ACC112 (cell line): Measurements from ENCODE around the gene EYA2.
"Not testable (repeated sequence)": the region's sequence is repeated elsewhere in the genome, so short reads cannot be mapped to it uniquely, and the experiment has no call there.

ENCODE experiments used
- H2AFZ ChIP-seq: fragments of 200-600 bp; sonication (generic); one replicate; pipeline ENCODE4 v1.6.0; 2017; ENCODE audit warnings: antibody characterized with exemption, low read length; ENCODE audit not compliant: unreplicated experiment
- H3K27ac ChIP-seq: fragments of 200-600 bp; sonication (generic); 2 replicates; pipeline ENCODE4 v1.5.1; 2014; ENCODE audit warnings: low read depth, mild to moderate bottlenecking, antibody characterized with exemption, low read length, moderate library complexity
- H3K27me3 ChIP-seq: fragments of 200-600 bp; sonication (generic); 2 replicates; pipeline ENCODE4 v1.6.1; 2014; ENCODE audit warnings: mild to moderate bottlenecking, antibody characterized with exemption, low read length, moderate library complexity, mixed read lengths; ENCODE audit not compliant: insufficient read depth
- H3K36me3 ChIP-seq: fragments of 200-600 bp; sonication (generic); 2 replicates; pipeline ENCODE4 v1.6.1; 2016; ENCODE audit warnings: mild to moderate bottlenecking, antibody characterized with exemption, low read length, moderate library complexity, mixed read lengths; ENCODE audit not compliant: insufficient read depth
- H3K4me1 ChIP-seq: fragments of 200-600 bp; sonication (generic); one replicate; pipeline ENCODE4 v1.6.1; 2016; ENCODE audit warnings: low read length, mixed read lengths; ENCODE audit not compliant: insufficient read depth, unreplicated experiment, control insufficient read depth
- H3K4me3 ChIP-seq: fragments of 200-600 bp; sonication (generic); 2 replicates; pipeline ENCODE4 v1.5.1; 2014; ENCODE audit warnings: mild to moderate bottlenecking, low read depth, low read length
- H3K79me2 ChIP-seq: fragments of 200-600 bp; sonication (generic); one replicate; pipeline ENCODE4 v1.6.0; 2016; ENCODE audit warnings: low read length; ENCODE audit not compliant: control insufficient read depth, unreplicated experiment, insufficient read depth

Gene EYA2

GRCh38 chr20:47165376-47165865, 270.8 kb downstream of the EYA2 start:
- H3K27me3 ChIP-seq = no peaks in the 10 kb centered on the region
- H3K4me1 ChIP-seq = no peaks in the 10 kb centered on the region
- no peak overlapping the region for H3K27ac ChIP-seq
- H3K79me2 ChIP-seq = no peaks in the 10 kb centered on the region
- no peak overlapping the region for H2AFZ ChIP-seq
- no peaks in the 10 kb centered on the region for H3K36me3 ChIP-seq
- H3K4me3 ChIP-seq = no peak overlapping the region

GRCh38 chr20:47167846-47168245, 273.2 kb downstream of the EYA2 start:
- no peaks in the 10 kb centered on the region for H3K36me3 ChIP-seq
- H3K4me1 ChIP-seq = peaks cover 3% of the 10 kb centered on the region
- no peaks in the 10 kb centered on the region for H3K27me3 ChIP-seq
- no peak overlapping the region for H2AFZ ChIP-seq
- no peaks in the 10 kb centered on the region for H3K79me2 ChIP-seq
- H3K4me3 ChIP-seq = no peak overlapping the region
- no peak overlapping the region for H3K27ac ChIP-seq

GRCh38 chr20:47172579-47172978, 277.9 kb downstream of the EYA2 start:
- H3K4me3 ChIP-seq = no peak overlapping the region
- no peak overlapping the region for H3K27ac ChIP-seq
- H3K36me3 ChIP-seq = no peaks in the 10 kb centered on the region
- H3K27me3 ChIP-seq = no peaks in the 10 kb centered on the region
- H2AFZ ChIP-seq = no peak overlapping the region
- no peaks in the 10 kb centered on the region for H3K79me2 ChIP-seq
- H3K4me1 ChIP-seq = peaks cover 3% of the 10 kb centered on the region

GRCh38 chr20:47173596-47174216, 279.1 kb downstream of the EYA2 start:
- H3K36me3 ChIP-seq = no peaks in the 10 kb centered on the region
- H2AFZ ChIP-seq = no peak overlapping the region
- H3K27ac ChIP-seq = no peak overlapping the region
- no peak overlapping the region for H3K4me3 ChIP-seq
- peaks cover 3% of the 10 kb centered on the region for H3K4me1 ChIP-seq
- H3K79me2 ChIP-seq = no peaks in the 10 kb centered on the region
- no peaks in the 10 kb centered on the region for H3K27me3 ChIP-seq

GRCh38 chr20:47174456-47175243, 280.0 kb downstream of the EYA2 start:
- Histone ChIP-seq H3K79me2 (no peaks in the 10 kb centered on the region), H3K4me3 (no peak overlapping the region), H3K27ac (no peak overlapping the region), H3K27me3 (no peaks in the 10 kb centered on the region), H3K36me3 (no peaks in the 10 kb centered on the region), H2AFZ (no peak overlapping the region), H3K4me1 (peaks cover 3% of the 10 kb centered on the region)

- Histone ChIP-seq H3K4me3 (no peak overlapping the region), H3K36me3 (no peaks in the 10 kb centered on the region), H3K27me3 (no peaks in the 10 kb centered on the region), H3K27ac (no peak overlapping the region), H3K79me2 (no peaks in the 10 kb centered on the region), H2AFZ (no peak overlapping the region), H3K4me1 (peaks cover 3% of the 10 kb centered on the region)
These were observed 280.9 kb downstream of the EYA2 start for GRCh38 chr20:47175493-47175892.

- not testable (repeated sequence) for H3K79me2 ChIP-seq, H3K4me1 ChIP-seq, H3K36me3 ChIP-seq, H3K4me3 ChIP-seq, H3K27me3 ChIP-seq, H3K27ac ChIP-seq, H2AFZ ChIP-seq
These were observed 281.6 kb downstream of the EYA2 start for GRCh38 chr20:47176217-47176616.

GRCh38 chr20:47178277-47178676, 283.6 kb downstream of the EYA2 start:
- H3K4me1 ChIP-seq = no peaks in the 10 kb centered on the region
- no peaks in the 10 kb centered on the region for H3K79me2 ChIP-seq
- H3K36me3 ChIP-seq = no peaks in the 10 kb centered on the region
- H2AFZ ChIP-seq = no peak overlapping the region
- no peak overlapping the region for H3K27ac ChIP-seq
- H3K27me3 ChIP-seq = no peaks in the 10 kb centered on the region
- no peak overlapping the region for H3K4me3 ChIP-seq

GRCh38 chr20:47178851-47179250, 284.2 kb downstream of the EYA2 start:
- Histone ChIP-seq H3K27ac (no peak overlapping the region), H3K36me3 (no peaks in the 10 kb centered on the region), H3K79me2 (no peaks in the 10 kb centered on the region), H3K27me3 (no peaks in the 10 kb centered on the region), H2AFZ (no peak overlapping the region), H3K4me3 (no peak overlapping the region), H3K4me1 (no peaks in the 10 kb centered on the region)

GRCh38 chr20:47179267-47179666, 284.6 kb downstream of the EYA2 start:
- H3K27ac ChIP-seq = no peak overlapping the region
- H3K27me3 ChIP-seq = no peaks in the 10 kb centered on the region
- H2AFZ ChIP-seq = no peak overlapping the region
- H3K36me3 ChIP-seq = no peaks in the 10 kb centered on the region
- no peak overlapping the region for H3K4me3 ChIP-seq
- H3K79me2 ChIP-seq = no peaks in the 10 kb centered on the region
- no peaks in the 10 kb centered on the region for H3K4me1 ChIP-seq
